GM18907 (cell line): ENCODE results near the gene TBK1.

Source experiments
- ATAC-seq: cut with Tn5 transposase; IDR thresholded peaks from one replicate; pipeline ENCODE4 v1.9.1; 2021; ENCODE audit warnings: mild to moderate bottlenecking, moderate library complexity; ENCODE audit not compliant: unreplicated experiment

TBK1 gene

DNA sequence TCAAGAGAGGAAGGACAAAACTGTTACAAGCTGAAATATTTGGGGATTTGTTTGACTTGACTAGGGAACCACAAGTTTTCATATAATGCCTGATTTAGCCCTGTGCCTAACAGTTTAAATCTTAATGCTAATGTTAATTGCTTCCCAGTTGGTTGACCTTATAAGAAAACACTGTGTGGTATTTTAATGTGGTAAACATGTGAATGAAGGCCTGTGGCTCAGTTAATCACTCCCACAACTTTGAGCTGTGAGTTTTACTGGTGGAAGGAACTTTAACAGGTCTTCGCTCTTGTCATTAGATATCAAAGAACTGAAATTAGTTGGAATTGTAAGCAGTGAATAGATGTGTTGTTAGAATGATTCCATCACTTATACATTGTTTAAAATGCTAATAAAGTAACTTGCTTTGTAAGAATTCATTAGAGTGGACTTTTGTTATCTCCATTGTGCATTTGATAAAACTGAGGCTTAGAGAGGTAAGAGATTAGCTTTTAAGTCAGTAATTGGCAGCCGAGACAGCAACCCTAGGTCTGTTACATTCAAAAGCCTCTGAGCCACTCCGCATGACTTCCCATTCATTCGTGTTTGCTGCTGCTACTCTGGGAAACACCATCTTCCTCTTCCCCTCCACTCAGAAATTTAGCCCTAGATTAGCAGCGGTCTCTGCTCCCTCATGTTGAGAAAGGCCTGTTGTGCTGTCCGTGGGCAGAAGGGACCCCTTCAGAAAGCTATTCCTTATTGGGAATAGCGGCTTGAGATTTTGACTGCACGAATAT lies 1.0 kb upstream of the TBK1 start:
- no peak for ATAC-seq

DNA sequence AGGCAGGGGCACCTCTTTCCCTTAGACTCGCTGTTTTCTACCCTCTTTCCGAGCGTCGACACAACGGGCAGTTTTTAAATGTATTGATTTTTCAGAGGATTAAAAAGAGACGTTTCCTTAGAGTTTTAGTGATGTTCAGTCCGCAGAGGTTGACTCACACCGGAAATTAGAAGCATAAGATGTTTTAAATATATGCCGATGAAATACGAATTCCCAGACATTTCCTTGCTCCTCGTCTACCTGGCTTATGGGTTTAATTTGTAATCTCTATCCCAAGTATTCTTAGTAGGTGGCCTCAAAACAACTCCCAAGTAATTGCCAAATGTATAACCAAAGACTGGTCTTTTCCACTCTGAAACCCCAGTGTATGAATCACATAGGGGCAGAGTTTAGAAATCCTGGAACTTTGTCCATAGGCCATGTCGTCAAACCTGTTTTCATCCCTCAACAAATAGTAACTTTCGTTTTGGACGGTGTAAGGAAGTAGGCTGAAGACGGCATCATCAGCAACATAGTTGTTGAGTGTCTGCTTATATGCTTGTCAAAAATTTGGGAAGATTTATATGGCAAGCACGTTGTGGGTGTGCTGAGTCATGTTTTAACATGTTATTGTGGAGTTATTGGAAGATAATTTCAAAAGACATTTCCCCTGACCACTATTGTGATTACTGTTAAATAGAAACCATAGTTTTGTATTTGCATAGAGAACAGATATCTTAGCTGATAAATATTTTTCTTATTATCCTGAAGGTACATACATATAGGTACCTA lies 824 bp downstream of the TBK1 start:
- no peak for ATAC-seq

DNA sequence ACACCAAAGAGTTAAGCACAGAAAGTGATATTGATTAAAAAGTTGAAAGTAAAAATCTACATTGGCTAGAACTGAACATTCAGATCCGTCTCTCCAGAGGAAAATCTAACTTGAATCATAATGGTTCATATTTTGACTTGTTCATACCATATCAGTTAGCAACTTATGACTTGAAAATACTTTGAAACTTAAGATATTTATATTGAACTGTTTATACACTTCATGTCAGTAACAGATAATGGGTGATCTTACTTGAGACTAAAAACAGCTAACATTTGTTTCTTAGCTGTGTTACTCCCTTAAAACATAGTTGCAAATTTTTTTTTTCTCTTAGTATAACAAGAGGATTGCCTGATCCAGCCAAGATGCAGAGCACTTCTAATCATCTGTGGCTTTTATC lies 3.6 kb downstream of the TBK1 start:
- no peak for ATAC-seq

DNA sequence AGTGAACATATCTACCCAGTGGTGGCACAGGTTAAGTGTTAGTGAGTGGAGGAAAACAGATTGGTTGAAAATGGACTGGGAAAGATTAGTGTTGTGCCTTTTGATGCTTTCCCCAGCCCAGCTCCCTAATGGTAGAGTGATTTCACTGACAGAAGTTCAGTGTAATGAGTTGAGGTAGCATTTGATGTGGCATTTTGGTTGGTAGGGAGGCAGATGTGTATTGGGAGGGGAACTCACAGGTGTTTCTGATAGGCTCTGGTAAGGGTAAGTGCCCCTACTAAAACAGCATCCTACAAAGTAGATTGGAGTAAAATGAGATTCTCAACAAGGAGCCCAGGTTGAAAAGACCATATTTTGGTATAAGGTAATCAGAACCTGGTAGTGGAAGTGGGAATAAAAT lies 4.2 kb downstream of the TBK1 start:
- no peak for ATAC-seq

DNA sequence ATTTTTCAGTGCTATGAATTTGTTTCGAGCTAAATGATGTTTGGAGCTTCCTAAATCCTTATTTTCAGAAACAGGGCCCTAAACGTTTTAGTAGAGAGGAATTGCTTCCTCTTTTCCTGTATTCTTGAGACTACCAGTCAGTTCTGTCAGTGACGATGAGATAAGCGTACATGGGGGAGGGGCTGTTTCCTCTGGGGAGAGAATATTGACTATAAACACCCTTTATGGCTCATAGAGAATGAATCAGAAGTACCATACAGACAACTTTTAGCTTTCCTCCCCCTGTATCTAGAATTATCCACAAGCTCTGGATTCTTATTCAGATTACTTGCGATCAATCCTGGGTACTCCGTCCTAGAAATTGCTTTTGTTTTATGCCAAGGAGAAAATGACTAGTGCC lies 5.1 kb downstream of the TBK1 start:
- no peak for ATAC-seq

DNA sequence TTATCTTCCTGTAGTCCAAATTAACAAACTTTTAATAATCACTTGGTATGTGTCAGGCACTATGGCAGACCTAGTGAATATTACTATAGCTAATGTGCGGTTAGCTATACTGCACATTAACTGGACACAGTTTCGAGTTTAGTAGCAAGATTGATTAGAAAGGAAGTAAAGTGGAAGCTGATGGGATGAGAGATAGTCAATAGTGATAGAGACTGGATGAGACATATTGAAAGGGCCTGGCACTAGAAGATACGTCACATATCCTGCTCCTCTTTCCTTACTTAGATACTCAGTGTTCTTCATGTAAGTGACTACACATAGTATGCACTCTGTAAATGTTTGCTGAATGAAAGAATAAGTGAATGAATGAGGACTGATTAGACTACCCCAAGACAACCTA lies 5.5 kb downstream of the TBK1 start:
- peak; percentile 46 for ATAC-seq

DNA sequence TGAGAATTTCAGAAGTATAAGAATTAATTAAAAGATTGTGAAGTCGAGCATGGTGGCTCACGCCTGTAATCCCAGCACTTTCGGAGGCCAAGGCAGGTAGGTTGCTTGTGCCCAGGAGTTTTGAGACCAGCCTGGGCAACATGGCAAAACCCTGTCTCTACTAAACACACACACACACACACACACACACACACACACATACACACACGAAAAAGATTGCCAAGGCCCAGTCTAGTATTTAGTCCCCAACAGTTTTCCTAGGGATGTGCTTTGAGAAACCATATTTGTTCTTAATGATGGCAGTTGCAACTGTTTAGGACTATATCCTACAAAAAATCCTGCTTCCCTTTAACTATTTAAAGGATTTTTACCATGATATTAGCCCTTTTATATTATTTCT lies 6.0 kb downstream of the TBK1 start:
- ATAC-seq, result no peak

DNA sequence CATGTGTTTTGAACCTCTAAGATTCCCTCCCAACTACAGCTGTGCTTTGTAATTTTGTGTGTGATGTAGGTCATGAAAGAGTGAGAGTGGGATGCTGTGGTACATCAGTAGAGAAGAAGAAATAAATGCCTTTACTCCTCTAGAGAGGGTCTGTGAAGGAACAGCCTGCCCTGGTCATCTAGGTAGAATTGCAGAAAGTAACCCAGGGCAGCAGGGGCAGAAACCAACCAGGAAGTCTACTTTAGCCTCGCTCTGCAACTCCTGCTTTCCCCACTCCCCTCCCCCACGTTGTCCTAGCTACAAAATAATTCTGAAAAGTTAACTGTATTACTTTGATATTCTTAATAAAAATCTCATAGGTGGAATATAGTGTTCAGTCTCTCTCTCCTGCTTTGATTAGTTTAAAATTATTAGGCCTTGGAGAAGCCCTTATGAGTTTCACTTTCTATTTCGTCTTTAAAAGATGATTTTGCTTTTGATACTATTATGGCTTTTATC lies 7.5 kb downstream of the TBK1 start:
- peak; percentile 63 for ATAC-seq

DNA sequence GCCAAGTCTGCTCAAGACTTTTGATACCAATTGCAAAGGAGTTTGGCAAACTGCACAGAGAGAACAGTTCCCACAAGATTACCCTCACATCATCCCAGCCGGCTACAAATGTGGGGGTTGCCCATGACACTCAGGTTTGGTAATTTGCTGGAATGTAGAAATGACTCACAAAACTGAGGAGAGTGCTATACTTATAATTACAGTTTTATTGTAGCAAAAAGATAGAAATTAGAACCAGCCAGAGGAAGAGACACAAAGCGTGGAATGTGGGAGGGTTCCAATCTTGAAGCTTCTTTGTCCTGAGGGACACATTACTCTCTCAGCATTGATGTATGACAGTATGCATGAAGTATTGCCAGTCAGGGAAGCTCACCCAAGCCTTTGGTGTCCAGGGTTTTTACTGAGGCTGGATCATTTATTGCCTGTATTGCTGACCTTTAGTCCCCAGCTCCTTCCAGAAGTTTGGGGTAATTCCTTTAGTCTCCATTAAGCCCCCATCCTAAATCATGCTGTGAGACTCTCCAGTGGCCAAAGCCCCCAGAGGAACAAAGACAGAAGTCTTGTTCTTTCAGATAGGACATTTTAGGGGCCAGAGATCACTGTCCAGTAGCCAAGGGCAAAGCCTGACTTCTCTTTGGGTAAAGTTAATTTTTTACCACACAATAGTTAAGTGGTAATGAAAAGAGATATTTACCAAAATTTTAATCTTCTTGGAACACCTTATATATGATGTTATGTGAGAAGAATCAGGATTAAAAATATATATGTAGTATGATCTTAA lies 9.9 kb downstream of the TBK1 start:
- ATAC-seq, result no peak

DNA sequence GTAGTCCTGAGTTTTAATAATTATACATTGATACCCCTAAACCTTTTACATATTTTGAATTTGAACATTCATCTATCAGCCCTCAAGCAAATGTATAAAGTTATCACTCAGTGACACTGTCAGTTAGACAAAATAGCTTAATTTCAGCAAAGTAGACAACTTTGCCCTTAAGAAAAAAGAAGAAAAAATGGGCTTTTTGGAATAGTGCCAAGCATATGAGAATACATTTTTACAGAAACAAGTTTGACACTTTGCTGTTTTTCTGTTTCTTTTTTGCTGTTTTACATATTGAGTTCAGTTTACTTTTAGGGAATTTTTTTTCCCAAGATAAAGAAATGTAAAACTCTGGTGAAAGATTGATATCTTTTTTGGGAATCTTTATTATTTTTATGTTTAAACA lies 14.3 kb downstream of the TBK1 start:
- no peak for ATAC-seq

DNA sequence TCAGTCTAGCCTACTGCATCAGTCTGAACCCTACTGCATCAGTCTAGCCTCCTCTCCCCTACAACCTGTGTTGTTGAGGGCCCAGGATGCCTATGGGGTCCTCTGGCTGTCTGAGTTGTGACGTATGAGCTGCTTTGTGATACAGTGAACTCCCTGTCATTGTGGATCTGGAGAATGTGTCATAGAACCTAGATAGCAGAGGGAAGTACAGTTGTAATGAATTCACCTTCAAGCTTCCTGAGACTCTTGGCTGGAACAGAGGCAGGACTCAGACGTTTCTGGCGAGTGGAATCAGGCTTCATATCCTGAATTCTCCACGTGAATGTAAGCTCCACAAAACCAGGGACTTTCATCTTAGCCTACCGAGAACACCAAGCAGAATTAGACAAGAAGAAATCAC lies 17.0 kb downstream of the TBK1 start:
- ATAC-seq, result no peak

DNA sequence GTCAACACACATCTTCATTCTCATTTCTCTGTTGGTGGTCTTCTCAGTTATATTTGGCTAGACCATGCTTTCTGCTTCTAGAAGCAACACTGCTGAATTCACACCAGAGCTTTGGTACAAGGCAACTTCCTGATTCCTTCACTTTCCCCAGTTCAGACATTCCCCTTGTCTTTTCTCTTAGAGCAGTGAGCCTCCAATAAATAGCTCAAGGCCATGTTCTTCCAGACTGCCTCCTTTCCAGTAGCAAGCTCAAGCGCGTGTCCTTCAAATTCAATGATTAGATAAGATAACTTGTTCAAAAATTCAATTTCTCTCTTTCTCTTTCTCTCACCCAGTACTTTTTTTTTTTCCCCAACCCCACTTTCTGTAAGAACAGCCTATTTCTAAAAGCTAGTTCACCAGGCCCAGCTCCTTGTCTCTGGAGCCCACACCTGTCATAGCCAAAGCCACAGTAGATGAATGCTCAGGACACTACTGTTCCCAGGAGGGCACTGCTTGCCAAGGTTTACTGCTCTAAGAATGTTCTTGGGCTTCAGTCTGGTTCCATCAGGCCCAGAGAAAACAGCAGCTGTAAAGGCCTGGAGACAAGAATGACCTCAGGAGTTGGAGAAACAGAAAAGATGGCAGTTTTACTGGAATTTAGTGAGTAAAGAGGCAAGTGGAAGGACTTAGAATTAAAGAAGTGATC lies 17.7 kb downstream of the TBK1 start:
- ATAC-seq, result no peak

DNA sequence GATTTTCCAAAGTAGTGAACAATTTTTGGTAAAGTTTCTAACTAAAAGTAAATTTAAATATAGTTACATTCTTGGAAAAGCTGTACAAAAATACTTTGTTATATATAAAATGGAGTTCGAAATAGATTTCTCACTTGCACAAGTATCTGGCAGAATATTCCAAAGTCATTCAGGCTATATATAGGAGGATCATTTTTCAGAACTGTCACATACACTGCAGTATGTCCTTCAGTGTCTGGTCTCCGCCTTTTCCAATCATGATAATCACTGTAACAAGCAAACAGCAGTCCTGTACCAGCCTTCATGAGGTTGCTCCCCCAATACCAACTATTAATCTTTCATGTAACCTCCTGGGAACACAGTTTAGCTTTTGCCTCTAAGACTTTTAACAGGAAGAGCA lies 18.6 kb downstream of the TBK1 start:
- ATAC-seq, result no peak

DNA sequence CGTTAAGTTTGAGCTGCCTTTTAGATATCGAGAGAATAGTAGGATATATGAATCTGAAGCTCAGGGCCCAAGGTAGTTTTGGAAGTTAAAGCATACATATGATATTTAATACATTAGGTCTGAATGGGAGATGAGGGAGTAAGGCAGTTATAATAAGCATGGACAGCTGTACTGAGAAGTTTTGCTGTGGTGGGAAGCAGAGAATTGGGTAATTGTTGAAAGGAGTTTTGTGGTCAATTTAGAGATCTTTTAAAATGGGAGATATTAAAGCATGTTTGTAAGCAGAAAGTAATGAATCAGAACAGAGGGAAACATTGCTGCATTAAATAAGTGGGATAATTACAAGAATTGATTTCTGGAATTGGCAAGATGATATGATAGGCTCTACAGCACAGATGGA lies 21.3 kb downstream of the TBK1 start:
- ATAC-seq, result no peak

DNA sequence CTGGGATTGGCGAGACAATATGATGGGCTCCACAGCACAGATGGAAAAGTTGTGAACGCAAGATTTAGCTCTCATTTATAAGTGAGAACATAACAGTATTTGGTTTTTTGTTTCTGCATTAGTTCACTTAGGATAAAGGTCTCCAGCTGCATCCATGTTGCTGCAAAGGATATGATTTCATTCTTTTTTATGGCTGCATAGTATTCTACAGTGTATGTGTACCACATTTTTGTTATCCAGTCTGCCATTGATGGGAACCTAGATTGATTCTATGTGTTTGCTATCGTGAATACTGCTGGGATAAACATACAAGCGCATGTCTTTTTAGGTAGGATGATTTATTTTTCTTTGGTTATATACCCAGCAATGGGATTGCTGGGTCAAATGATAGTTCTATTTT lies 23.6 kb downstream of the TBK1 start:
- no peak for ATAC-seq

DNA sequence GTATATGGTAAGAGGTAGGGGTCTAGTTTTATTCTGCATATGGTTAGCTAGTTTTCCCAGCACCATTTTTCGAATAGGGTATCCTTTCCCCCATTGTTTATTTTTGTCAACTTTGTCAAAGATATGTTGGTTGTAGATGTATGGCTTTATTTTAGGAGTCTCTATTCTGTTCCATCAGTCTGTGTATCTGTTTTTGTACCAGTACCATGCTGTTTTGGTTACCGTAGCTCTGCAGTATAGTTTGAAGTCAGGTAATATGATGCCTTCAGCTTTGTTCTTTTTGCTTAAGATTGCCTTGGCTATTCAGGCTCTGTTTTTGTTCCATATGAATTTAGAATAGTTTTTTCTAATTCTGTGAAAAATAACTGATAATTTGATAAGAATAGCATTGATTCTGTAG lies 24.9 kb downstream of the TBK1 start:
- ATAC-seq, result no peak

DNA sequence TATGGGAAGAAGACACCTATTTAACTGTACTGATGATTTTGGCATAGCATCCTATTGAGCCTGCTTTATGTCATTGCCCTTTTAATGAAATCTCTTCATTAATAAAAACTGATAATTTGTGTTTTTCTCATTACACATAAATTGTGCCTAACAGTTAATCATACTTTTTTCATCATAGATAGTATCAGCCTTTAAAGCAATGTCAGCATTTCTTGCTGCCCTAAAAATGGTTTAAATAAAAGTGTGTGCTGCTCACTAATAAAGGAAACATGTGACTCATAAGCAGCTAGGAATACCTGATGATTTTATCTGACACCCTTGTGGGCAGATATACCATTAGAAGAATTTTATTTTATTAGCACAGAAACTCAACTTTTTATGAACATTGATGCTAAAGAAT lies 26.7 kb downstream of the TBK1 start:
- ATAC-seq, result no peak

DNA sequence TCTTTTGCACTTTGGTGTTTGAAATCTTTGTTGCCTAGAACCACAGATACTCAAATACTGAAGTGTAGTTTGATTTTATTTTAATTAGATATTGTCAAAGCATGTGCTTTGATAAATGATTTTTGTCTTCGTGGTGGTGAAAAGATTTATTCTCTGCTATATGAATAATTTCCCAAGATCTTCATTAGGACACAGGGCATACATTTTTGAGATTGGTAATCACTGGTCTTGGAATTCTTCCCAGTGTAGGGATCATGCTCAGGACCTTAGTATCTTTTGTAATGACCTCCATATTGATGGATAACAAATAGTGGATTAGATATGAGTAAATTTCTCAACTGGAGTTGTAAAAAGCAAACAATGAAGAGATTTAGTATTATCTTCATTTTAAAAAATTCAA lies 28.2 kb downstream of the TBK1 start:
- ATAC-seq, result no peak

DNA sequence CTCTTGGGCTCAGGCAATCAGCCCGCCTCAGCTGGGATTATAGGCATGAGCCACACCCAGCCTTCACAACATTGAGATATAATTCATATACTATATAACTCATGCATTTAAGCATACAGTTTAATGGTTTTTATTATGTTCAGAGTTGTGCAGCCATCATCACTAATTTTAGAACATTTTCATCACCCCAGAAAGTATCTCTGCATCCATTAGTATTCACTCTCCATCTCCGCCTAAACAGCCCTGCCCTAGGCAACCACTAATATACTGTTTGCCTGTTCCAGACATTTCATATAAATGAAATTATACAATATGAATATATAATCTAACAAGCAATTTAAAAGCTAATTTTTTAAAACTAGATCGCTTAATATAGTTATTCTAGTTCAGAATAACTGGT lies 34.7 kb downstream of the TBK1 start:
- no peak for ATAC-seq

DNA sequence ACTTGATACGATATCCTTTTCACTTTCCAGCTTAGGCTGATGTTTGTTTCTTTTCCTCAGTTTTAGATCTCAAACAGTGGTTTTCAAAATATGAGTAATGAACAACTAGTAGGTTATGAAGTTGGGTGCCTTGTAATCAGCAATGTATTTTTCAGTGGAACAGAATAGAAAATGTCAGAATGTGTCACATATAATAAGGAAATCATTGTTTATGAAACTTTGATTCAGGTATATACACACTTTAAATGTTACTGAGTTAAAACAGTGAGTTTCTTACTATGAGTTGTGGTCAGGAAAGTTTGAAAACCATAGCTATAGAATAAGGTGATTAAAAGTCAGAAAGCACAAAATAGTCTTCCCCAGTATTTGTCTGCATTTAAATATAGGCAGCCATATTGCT lies 39.8 kb downstream of the TBK1 start:
- ATAC-seq, result no peak

DNA sequence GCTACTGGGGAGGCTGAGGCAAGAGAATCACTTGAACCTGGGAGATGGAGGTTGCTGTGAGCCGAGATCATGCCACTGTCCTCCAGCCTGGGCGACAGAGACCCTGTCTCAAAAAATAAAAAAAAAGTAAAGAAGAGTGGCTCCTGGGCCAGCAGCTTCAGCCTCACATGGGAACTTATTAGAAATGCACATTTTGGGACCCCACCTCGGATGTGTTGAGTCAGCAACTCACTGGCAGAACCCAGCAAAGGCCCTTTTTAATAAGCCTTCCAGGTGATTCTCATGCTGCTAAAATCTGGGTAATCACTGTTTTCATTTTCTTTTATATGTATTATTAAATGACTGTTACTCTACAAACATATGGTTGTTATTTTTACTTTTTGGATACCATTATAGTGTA lies 41.6 kb downstream of the TBK1 start:
- ATAC-seq, result no peak
